ENCODE results near the gene LHX4.

LHX4 gene

DNA sequence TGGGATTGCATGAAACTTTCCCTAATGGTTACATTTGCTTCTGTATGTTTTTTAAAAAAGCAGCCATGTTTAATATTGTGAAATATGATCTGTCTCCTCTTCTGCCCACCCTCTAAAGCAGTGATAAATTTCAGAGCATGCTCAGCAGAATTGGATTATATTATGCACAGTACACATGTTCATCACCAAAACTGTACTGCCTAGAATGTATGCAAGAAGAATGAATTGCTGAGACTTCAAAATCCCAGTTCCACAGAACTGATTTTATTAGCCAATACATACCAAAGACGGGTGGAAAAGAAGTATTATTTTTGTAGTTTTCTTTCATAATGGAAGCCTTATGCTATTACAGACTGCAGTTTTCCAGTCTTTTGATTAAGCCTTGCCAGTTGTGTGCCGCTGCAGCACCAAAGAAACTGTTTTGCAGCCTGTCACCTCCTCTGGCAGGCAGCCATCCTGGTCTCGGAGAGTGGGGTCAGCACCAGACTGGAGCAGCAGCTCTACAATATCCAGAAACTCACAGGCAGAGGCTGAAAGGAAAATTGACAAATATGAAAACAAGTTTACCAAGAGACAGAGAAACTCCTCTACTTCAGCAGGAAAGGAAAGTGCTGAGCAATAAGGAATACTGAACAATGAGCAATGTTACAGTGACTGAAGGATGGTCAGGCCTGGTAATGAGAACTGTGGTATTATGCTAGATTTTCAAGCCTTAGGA lies 58.1 kb downstream of the LHX4 start:
- Histone ChIP-seq H4K20me1 (ENCODE audit: insufficient read depth, low read length) (no peaks in the 10 kb centered on the region), H3K4me3 (ENCODE audit: low read depth, low read length, poor library complexity, severe bottlenecking) (no peak overlapping the region), H3K36me3 (ENCODE audit: insufficient read depth, low read length) (no peaks in the 10 kb centered on the region; the same call in 1 of the 2 replicates), H3K27ac (ENCODE audit: low read depth, low read length, poor library complexity, severe bottlenecking) (no peak overlapping the region), H3K9me2 (ENCODE audit: low read depth, low read length) (no peaks in the 10 kb centered on the region), H3K9me3 (ENCODE audit: low read length) (no peaks in the 10 kb centered on the region), H3K27me3 (ENCODE audit: insufficient read depth, low read length) (no peaks in the 10 kb centered on the region), H3K9ac (ENCODE audit: low read length) (no peak overlapping the region), H3K4me2 (ENCODE audit: low read length) (no peak overlapping the region), H3K4me1 (ENCODE audit: insufficient read depth, low read length, severe bottlenecking) (no peaks in the 10 kb centered on the region), H2AFZ (ENCODE audit: low read length) (no peak overlapping the region), H3F3A (ENCODE audit: insufficient read depth, low read length) (no peaks in the 10 kb centered on the region), H3K79me2 (ENCODE audit: insufficient read depth, low read length) (no peaks in the 10 kb centered on the region)
- TF ChIP-seq, protein P1, sequence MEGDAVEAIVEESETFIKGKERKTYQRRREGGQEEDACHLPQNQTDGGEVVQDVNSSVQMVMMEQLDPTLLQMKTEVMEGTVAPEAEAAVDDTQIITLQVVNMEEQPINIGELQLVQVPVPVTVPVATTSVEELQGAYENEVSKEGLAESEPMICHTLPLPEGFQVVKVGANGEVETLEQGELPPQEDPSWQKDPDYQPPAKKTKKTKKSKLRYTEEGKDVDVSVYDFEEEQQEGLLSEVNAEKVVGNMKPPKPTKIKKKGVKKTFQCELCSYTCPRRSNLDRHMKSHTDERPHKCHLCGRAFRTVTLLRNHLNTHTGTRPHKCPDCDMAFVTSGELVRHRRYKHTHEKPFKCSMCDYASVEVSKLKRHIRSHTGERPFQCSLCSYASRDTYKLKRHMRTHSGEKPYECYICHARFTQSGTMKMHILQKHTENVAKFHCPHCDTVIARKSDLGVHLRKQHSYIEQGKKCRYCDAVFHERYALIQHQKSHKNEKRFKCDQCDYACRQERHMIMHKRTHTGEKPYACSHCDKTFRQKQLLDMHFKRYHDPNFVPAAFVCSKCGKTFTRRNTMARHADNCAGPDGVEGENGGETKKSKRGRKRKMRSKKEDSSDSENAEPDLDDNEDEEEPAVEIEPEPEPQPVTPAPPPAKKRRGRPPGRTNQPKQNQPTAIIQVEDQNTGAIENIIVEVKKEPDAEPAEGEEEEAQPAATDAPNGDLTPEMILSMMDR (IDR thresholded peaks at IDR 0.05; ENCODE audit: low read length), result no peak
- no peak for TF ChIP-seq EZH2 (IDR thresholded peaks at IDR 0.05; ENCODE audit: borderline replicate concordance, low read length)

DNA sequence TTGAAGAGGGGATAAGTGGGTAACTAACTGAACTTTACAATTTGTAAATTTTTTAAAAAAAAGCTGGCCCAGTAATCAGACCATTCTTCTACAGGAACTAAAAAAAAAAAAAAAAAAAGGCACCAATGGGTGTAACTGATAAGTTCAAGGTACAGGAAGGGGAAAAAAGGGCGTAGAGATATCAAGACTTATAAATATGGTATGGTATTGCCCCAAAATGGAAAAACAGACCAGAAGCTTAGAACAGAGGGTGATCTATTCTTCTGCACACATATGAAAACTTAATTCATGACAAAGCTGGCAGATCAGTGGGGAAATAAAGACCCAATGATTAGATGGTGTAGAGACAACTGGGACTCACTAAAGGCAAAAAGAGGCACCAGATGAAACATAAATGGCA lies 58.9 kb downstream of the LHX4 start:
- no peaks in the 10 kb centered on the region for H4K20me1 ChIP-seq (ENCODE audit: insufficient read depth, low read length)

DNA sequence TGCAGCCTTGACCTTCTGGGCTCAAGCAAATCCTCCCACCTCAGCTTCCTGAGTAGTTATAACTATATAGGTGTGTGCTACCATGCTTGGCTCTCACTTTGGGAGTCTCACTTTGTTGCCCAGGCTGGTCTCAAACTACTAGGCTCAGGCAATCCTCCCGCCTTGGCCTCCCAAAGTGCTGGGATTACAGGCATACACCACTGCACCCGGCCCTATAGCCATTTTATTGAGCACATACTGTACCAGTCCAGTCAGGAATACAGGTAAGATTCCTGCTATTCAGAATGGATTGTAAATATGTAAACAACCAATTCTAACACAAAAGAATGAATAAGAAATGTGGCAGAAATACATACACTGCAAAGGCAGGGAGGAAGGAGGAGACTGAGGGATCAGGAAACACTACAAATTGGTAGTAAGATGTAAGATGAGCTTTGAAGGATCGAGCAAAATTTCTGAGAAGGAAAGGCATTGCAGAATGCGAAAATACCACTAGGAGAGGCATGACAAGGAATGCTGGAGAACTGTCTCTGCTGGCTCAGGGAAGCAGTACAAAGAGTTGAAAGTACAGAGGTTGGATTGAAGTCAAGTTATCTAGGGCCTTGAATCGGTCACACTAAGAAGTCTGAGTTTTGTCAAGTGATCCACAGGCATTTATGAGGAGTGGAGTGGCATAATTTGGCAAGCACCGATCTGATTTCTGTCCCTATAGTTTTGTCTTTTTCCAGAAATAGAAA lies 60.4 kb downstream of the LHX4 start:
- Histone ChIP-seq H3K27me3 (ENCODE audit: insufficient read depth, low read length) (no peaks in the 10 kb centered on the region), H3K27ac (ENCODE audit: low read depth, low read length, poor library complexity, severe bottlenecking) (no peak overlapping the region), H2AFZ (ENCODE audit: low read length) (no peak overlapping the region), H3K36me3 (ENCODE audit: insufficient read depth, low read length) (no peaks in the 10 kb centered on the region; the same call in 1 of the 2 replicates), H3K9me2 (ENCODE audit: low read depth, low read length) (no peaks in the 10 kb centered on the region), H3K4me1 (ENCODE audit: insufficient read depth, low read length, severe bottlenecking) (no peaks in the 10 kb centered on the region), H4K20me1 (ENCODE audit: insufficient read depth, low read length) (no peaks in the 10 kb centered on the region), H3F3A (ENCODE audit: insufficient read depth, low read length) (no peaks in the 10 kb centered on the region), H3K79me2 (ENCODE audit: insufficient read depth, low read length) (no peaks in the 10 kb centered on the region), H3K4me3 (ENCODE audit: low read depth, low read length, poor library complexity, severe bottlenecking) (no peak overlapping the region), H3K9ac (ENCODE audit: low read length) (no peak overlapping the region), H3K4me2 (ENCODE audit: low read length) (no peak overlapping the region), H3K9me3 (ENCODE audit: low read length) (no peaks in the 10 kb centered on the region)
- no peak for TF ChIP-seq EZH2 (IDR thresholded peaks at IDR 0.05; ENCODE audit: borderline replicate concordance, low read length)
- TF ChIP-seq, protein P1 (IDR thresholded peaks at IDR 0.05; ENCODE audit: low read length), result no peak

More for the DNA sequence above, 58.9 kb downstream of the LHX4 start:
- no peaks in the 10 kb centered on the region for H3K79me2 ChIP-seq (ENCODE audit: insufficient read depth, low read length)
- H3K4me2 ChIP-seq (ENCODE audit: low read length), result no peak overlapping the region
- no peaks in the 10 kb centered on the region for H3F3A ChIP-seq (ENCODE audit: insufficient read depth, low read length)
- H3K27me3 ChIP-seq (ENCODE audit: insufficient read depth, low read length), result no peaks in the 10 kb centered on the region
- no peak overlapping the region for H3K27ac ChIP-seq (ENCODE audit: low read depth, low read length, poor library complexity, severe bottlenecking)
- no peak overlapping the region for H2AFZ ChIP-seq (ENCODE audit: low read length)
- H3K4me1 ChIP-seq (ENCODE audit: insufficient read depth, low read length, severe bottlenecking), result no peaks in the 10 kb centered on the region
- no peak overlapping the region for H3K9ac ChIP-seq (ENCODE audit: low read length)
- no peaks in the 10 kb centered on the region for H3K9me3 ChIP-seq (ENCODE audit: low read length)
- no peaks in the 10 kb centered on the region for H3K9me2 ChIP-seq (ENCODE audit: low read depth, low read length)
- H3K4me3 ChIP-seq (ENCODE audit: low read depth, low read length, poor library complexity, severe bottlenecking), result no peak overlapping the region
- TF ChIP-seq, protein P1 (IDR thresholded peaks at IDR 0.05; ENCODE audit: low read length), result no peak
- no peak for TF ChIP-seq EZH2 (IDR thresholded peaks at IDR 0.05; ENCODE audit: borderline replicate concordance, low read length)
- H3K36me3 ChIP-seq (ENCODE audit: insufficient read depth, low read length), result no peaks in the 10 kb centered on the region; the same call in 1 of the 2 replicates
